ENCODE data around the gene COX6A2.

COX6A2 gene

DNA sequence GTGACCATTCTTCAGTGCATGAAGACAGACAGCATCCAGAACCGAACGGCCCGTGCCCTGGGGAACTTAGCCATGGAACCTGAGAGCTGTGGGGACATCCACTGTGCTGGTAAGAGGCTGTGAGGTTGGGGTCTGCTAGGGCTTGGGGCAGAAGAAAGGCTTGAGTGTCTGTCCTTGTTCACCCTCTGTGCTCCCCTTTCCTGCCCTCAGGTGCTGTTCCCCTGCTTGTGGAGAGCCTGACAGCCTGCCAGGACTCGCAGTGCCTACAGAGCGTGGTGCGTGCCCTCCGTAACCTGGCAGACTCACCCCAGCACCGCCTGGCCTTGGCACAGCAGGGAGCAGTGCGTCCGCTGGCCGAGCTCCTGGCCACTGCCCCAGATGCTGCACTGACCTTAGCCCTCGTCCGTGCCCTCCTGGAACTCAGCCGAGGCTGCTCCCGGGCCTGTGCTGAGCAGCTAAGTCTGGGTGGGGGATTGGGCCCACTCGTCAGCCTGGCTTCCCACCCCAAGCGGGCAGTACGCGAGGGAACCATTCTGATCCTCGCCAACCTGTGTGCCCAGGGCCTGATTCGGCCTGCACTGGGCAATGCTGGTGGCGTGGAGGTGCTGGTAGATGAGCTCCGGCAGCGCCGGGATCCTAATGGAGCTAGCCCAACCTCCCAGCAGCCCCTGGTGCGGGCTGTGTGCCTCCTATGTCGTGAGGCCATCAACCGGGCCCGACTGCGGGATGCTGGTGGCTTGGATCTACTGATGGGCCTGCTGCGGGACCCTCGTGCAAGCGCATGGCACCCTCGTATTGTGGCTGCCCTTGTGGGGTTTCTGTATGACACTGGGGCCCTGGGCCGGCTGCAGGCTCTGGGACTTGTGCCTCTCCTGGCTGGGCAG, 34.0 kb upstream of the COX6A2 start:
- DNase-seq, result no peak
- ChIA-PET POLR2A (no interaction called here), CTCF (interaction anchor here (2.3 to 5.7 kb wide), 2 partner anchors 10 to 13 kb away, joined by 13 to 28 read pairs; no protein-coding TSS in a partner anchor)
- no peak overlapping the region for H3K4me3 ChIP-seq (ENCODE audit: control insufficient read depth in 1 of 7, extremely low read depth in 1 of 7, insufficient read depth in 4 of 7, low read depth in 2 of 7, low read length in 6 of 7)
- peaks cover 5 to 53% (median 41%) of the 10 kb centered on the region in 4 experiments for H3K4me1 ChIP-seq (ENCODE audit: control extremely low read depth in 1 of 4, control insufficient read depth in 4 of 4, insufficient read depth in 4 of 4, low read length in 3 of 4)
- 97% methylated on average over 26 of the region's 35 CpGs for WGBS (ENCODE audit: insufficient coverage)
- H3K27ac ChIP-seq (ENCODE audit: insufficient read depth in 1 of 2, low read depth in 1 of 2, low read length in 2 of 2, poor library complexity in 1 of 2, severe bottlenecking in 2 of 2), result peak overlapping the region in 1 of 2 experiments; percentile 33
- H3K9me3 ChIP-seq (ENCODE audit: control extremely low read depth in 1 of 5, control insufficient read depth in 4 of 5, insufficient read depth in 2 of 5, low read depth in 1 of 5, low read length in 4 of 5), result no peaks in the 10 kb centered on the region
- H3K36me3 ChIP-seq (ENCODE audit: control insufficient read depth in 4 of 4, insufficient read depth in 4 of 4, low read length in 3 of 4), result peaks cover 5 to 51% (median 34%) of the 10 kb centered on the region in 4 experiments
- no peaks in the 10 kb centered on the region for H3K27me3 ChIP-seq (replicated peaks in 2 of 5; ENCODE audit: control insufficient read depth in 4 of 5, insufficient read depth in 5 of 5, low read length in 4 of 5)

DNA sequence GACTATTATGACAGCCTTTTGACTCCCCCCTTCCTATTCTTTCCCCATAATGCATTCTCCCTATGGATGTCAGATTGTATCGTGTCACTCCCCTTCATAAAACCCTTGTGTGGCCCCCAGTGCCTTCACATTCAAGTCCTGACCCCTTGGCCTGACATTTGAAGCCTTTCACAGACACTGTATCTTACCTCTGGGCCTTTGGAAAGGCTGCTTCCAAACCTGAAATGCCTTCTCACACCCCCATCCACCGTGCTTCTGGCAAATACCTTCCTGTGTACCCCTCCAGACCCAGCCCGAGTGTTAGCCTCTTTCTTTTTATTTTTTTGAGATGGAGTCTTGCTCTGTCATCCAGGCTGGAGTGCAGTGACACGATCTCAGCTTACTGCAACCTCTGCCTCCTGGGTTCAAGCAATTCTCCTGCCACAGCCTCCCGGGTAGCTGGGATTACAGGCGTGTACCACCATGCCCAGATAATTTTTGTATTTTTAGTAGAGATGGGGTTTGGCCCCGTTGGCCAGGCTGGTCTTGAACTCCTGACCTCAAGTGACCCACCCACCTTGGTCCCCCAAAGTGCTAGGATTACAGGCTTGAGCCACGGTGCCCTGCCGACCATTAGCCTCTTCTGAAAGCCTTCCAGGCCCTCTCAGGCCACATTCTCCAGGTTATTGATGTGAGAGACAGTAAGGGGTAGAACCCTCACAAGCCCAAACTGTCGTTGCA, 33.2 kb upstream of the COX6A2 start:
- no peak for DNase-seq
- no peaks in the 10 kb centered on the region for H3K27me3 ChIP-seq (replicated peaks in 2 of 5; ENCODE audit: control insufficient read depth in 4 of 5, insufficient read depth in 5 of 5, low read length in 4 of 5)
- 92% methylated on average over 5 of the region's 10 CpGs for WGBS (ENCODE audit: insufficient coverage)
- H3K4me1 ChIP-seq (ENCODE audit: control extremely low read depth in 1 of 4, control insufficient read depth in 4 of 4, insufficient read depth in 4 of 4, low read length in 3 of 4), result peaks cover 2 to 53% (median 41%) of the 10 kb centered on the region in 4 experiments
- CTCF ChIA-PET, result interaction anchor here (0.9 to 5.7 kb wide), 18 partner anchors 9 to 247 kb away, joined by 3 to 28 read pairs (median 4); partner anchors contain the start of gene ZNF843
- peak overlapping the region in 1 of 2 experiments; percentile 33 for H3K27ac ChIP-seq (ENCODE audit: insufficient read depth in 1 of 2, low read depth in 1 of 2, low read length in 2 of 2, poor library complexity in 1 of 2, severe bottlenecking in 2 of 2)
- H3K9me3 ChIP-seq (ENCODE audit: control extremely low read depth in 1 of 5, control insufficient read depth in 4 of 5, insufficient read depth in 2 of 5, low read depth in 1 of 5, low read length in 4 of 5), result no peaks in the 10 kb centered on the region
- peaks cover 5 to 54% (median 37%) of the 10 kb centered on the region in 4 experiments for H3K36me3 ChIP-seq (ENCODE audit: control insufficient read depth in 4 of 4, insufficient read depth in 4 of 4, low read length in 3 of 4)
- H3K4me3 ChIP-seq (ENCODE audit: control insufficient read depth in 1 of 7, extremely low read depth in 1 of 7, insufficient read depth in 4 of 7, low read depth in 2 of 7, low read length in 6 of 7), result peak overlapping the region in 1 of 7 experiments; percentile 54
- POLR2A ChIA-PET, result no interaction called here

DNA sequence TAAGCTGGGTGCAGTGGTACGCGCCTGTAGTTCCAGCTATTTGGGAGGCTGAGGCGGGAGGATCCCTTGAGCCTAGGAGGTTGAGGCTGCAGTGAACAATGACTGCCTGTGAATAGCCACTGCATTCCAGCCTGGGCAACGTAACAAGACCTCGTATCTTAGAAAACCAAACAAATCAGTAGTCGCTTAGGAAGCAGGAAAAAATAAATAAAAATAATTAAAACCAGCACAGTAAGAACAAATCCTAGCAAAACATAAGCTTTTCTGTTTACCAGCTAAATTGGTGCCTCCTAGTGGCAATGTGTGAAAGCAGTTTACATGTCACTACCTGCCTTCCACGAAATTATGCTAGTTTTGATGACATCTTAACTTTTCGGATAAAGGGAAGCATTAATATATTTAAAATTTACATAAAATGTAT, 32.4 kb upstream of the COX6A2 start:
- CTCF ChIA-PET, result interaction anchor here (0.9 to 5.7 kb wide), 21 partner anchors 9 to 408 kb away, joined by 3 to 28 read pairs (median 4); partner anchors contain the start of gene ZNF843
- Histone ChIP-seq H3K27me3 (replicated peaks in 2 of 5; ENCODE audit: control insufficient read depth in 4 of 5, insufficient read depth in 5 of 5, low read length in 4 of 5) (no peaks in the 10 kb centered on the region), H3K36me3 (ENCODE audit: control insufficient read depth in 4 of 4, insufficient read depth in 4 of 4, low read length in 3 of 4) (peaks cover 5 to 48% (median 34%) of the 10 kb centered on the region in 4 experiments), H3K4me3 (ENCODE audit: control insufficient read depth in 1 of 7, extremely low read depth in 1 of 7, insufficient read depth in 4 of 7, low read depth in 2 of 7, low read length in 6 of 7) (peak overlapping the region in 5 of 7 experiments; percentile 68 to 85 (median 77)), H3K4me1 (ENCODE audit: control extremely low read depth in 1 of 4, control insufficient read depth in 4 of 4, insufficient read depth in 4 of 4, low read length in 3 of 4) (peaks cover 2 to 52% (median 44%) of the 10 kb centered on the region in 4 experiments), H3K27ac (ENCODE audit: insufficient read depth in 1 of 2, low read depth in 1 of 2, low read length in 2 of 2, poor library complexity in 1 of 2, severe bottlenecking in 2 of 2) (peak overlapping the region in 1 of 2 experiments; percentile 98), H3K9me3 (ENCODE audit: control extremely low read depth in 1 of 5, control insufficient read depth in 4 of 5, insufficient read depth in 2 of 5, low read depth in 1 of 5, low read length in 4 of 5) (no peaks in the 10 kb centered on the region)
- 88% methylated on average over 3 of the region's 8 CpGs for WGBS (ENCODE audit: insufficient coverage)
- DNase-seq, result peak; percentile 63 to 82 (median 82)
- POLR2A ChIA-PET, result interaction anchor here (0.6 to 1.4 kb wide), 3 partner anchors 16 to 235 kb away, joined by 3 to 4 read pairs (median 4); no protein-coding TSS in a partner anchor

DNA sequence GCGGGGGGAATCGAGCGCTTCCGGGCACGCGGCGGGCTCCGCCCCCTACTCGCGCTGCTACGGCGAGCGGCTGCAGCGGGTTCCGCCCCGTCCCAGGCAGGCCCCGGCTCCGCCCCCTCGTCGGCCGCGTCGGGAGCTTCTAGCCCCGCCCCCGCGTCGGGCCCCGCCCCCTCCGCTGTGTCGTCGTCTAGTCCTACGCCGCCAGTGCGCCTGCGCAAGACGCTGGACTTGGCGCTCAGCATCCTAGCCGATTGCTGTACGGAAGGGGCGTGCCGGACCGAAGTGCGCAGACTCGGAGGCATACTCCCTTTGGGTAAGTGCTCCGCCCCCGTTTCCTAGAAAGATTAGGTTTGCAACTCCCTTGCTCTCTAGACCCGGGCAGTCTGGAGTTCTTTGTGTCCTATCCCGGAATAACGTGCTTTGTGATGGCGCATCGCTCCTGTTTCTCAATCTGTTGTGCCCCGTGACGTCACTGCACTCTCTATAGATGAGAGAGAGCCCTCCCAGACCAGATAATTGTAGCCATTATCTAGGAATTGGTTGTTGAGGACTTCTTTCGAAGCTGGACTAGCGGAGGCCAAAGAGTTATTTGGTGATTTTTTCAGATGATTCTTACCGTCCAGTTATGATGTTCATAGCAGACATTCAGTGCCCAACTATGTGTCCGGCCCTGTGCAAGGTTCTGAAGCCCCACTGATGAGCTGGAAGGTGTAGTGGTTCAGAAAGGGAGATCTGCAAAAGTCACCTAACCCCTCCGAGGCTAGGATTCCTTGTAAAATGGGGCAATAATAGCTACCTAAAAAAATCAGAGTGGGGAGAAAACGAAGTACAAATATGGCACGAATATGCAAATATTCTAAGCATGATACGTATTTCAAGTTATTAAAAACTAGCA, 31.8 kb upstream of the COX6A2 start:
- CTCF ChIA-PET, result interaction anchor here (0.9 to 5.7 kb wide), 21 partner anchors 8 to 409 kb away, joined by 3 to 28 read pairs (median 4); partner anchors contain the start of gene ZNF843
- WGBS (ENCODE audit: insufficient coverage), result 6% methylated on average over 39 of the region's 61 CpGs
- POLR2A ChIA-PET, result interaction anchor here (0.6 to 2.5 kb wide), 7 partner anchors 17 to 475 kb away, joined by 3 to 6 read pairs (median 4); partner anchors contain the start of genes HSD3B7 and RUSF1

DNA sequence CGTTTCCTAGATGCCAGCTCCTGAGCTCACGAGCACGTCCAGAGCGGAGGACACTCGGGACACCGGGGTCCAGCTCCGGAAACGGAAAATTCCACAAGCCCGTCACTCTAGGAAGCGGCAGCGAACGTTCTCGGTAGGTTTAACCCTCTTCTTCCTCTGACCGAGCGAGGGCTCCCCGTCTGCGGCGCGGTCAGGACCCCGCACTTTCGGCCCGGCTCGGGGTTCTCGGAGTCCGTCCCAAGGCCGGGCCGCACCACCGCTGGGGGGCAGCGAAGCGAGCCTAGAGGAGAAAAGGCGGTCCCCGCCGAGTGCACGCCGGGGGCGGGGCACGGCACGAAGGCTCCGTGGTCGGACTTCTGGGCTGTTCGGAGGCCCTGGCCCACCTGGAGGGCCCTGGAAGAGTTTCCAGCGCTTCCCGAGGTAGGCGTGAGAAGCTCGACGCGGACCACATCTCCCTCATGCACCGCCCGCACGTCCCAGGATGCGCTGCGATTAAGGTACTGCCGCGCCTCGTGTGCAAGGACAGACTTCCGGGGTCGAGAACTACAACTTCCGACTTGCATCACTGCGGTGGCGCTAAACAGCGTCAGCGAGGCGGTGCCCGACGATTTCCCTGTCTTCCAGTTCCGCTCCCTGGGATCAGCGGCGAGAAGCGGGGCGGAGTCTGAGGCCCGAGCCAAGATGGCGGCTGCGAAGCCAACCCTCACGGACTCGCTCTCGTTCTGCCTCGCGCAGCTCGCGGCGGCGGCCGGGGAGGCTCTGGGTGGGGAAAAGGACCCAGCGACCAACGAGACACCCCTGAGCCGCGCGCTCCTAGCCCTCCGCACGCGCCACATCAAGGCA, 30.9 kb upstream of the COX6A2 start, which contains the start of gene ARMC5:
TSS of gene ARMC5 (plus strand) at position 658 of the 843 bp plus-strand sequence. CDS start at position 682, 24 bp downstream.
- 0% methylated on average over 89 of the region's 91 CpGs for WGBS (ENCODE audit: insufficient coverage)
- POLR2A ChIA-PET, result interaction anchor here (0.6 to 2.5 kb wide), 10 partner anchors 16 to 501 kb away, joined by 3 to 7 read pairs (median 4); partner anchors contain the start of genes HSD3B7, RUSF1, SETD1A and ZNF843
- DNase-seq, result peak; percentile 98 to 99 (median 99)
- no peaks in the 10 kb centered on the region for H3K9me3 ChIP-seq (ENCODE audit: control extremely low read depth in 1 of 5, control insufficient read depth in 4 of 5, insufficient read depth in 2 of 5, low read depth in 1 of 5, low read length in 4 of 5)
- peaks cover 2 to 59% (median 50%) of the 10 kb centered on the region in 4 experiments for H3K4me1 ChIP-seq (ENCODE audit: control extremely low read depth in 1 of 4, control insufficient read depth in 4 of 4, insufficient read depth in 4 of 4, low read length in 3 of 4)
- H3K36me3 ChIP-seq (ENCODE audit: control insufficient read depth in 4 of 4, insufficient read depth in 4 of 4, low read length in 3 of 4), result peaks cover 2 to 37% (median 26%) of the 10 kb centered on the region in 4 experiments
- peak within 1 kb of the TSS; percentile 66 to 90 (median 86) for H3K4me3 ChIP-seq (ENCODE audit: control insufficient read depth in 1 of 7, extremely low read depth in 1 of 7, insufficient read depth in 4 of 7, low read depth in 2 of 7, low read length in 6 of 7)
- H3K27me3 ChIP-seq (replicated peaks in 2 of 5; ENCODE audit: control insufficient read depth in 4 of 5, insufficient read depth in 5 of 5, low read length in 4 of 5), result no peaks in the 10 kb centered on the region
- CTCF ChIA-PET, result interaction anchor here (0.6 to 5.7 kb wide), 11 partner anchors 9 to 410 kb away, joined by 4 to 36 read pairs (median 10); partner anchors contain the start of genes SLC5A2 and ZNF843
- H3K27ac ChIP-seq (ENCODE audit: insufficient read depth in 1 of 2, low read depth in 1 of 2, low read length in 2 of 2, poor library complexity in 1 of 2, severe bottlenecking in 2 of 2), result peak within 1 kb of the TSS; percentile 97 to 98

More for the DNA sequence above, 31.8 kb upstream of the COX6A2 start:
- no peaks in the 10 kb centered on the region for H3K9me3 ChIP-seq (ENCODE audit: control extremely low read depth in 1 of 5, control insufficient read depth in 4 of 5, insufficient read depth in 2 of 5, low read depth in 1 of 5, low read length in 4 of 5)
- peak overlapping the region; percentile 66 to 90 (median 86) for H3K4me3 ChIP-seq (ENCODE audit: control insufficient read depth in 1 of 7, extremely low read depth in 1 of 7, insufficient read depth in 4 of 7, low read depth in 2 of 7, low read length in 6 of 7)
- peaks cover 2 to 53% (median 48%) of the 10 kb centered on the region in 4 experiments for H3K4me1 ChIP-seq (ENCODE audit: control extremely low read depth in 1 of 4, control insufficient read depth in 4 of 4, insufficient read depth in 4 of 4, low read length in 3 of 4)
- peak overlapping the region; percentile 97 to 98 for H3K27ac ChIP-seq (ENCODE audit: insufficient read depth in 1 of 2, low read depth in 1 of 2, low read length in 2 of 2, poor library complexity in 1 of 2, severe bottlenecking in 2 of 2)
- peak; percentile 98 to 99 (median 99) for DNase-seq
- H3K36me3 ChIP-seq (ENCODE audit: control insufficient read depth in 4 of 4, insufficient read depth in 4 of 4, low read length in 3 of 4), result peaks cover 5 to 46% (median 32%) of the 10 kb centered on the region in 4 experiments
- H3K27me3 ChIP-seq (replicated peaks in 2 of 5; ENCODE audit: control insufficient read depth in 4 of 5, insufficient read depth in 5 of 5, low read length in 4 of 5), result no peaks in the 10 kb centered on the region
